ENCODE results near the gene SYT13. TPM values are rescaled to one million over a fixed set of nuclear protein-coding genes. Genes with fewer than 3 reads are reported as not detected.

The SYT13 gene
- total RNA-seq, 4 donors from 2014 or later = 0.21 to 0.44 TPM; not detected in 2

DNA sequence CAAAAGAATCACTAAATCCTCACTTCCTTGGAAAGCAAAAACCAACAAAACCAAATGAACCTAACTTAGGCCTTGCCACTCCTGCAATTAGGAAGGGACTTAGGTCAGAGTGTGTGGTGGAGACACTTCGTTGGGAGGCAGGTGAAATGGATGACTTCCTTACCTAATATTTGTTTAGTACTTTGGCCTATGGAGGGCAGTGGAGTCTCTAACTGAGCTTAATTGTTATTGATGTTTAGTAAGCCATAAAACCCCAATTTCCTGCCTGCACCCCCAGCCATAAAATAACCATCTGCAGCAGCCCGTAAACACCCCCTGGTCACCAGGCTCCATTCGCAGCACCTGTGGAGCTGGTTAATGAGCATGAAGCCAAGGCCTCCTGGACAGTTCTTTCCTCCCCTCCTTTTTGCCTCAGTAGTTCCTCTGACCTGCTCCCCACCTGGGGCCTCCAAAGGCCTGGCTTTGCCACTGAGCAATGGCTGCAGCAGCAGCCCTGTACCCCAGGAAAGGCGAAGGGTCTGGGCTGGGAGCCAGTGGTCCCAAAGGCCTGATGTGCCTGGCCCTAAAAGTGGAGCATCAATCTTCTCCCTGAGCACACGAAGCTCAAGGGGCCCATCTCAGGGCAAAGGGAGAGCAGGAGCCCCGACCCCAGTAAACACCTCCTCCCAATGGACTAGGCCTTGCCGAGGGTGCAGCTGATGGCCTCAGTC is 15.6 kb upstream of the SYT13 start:
- H3K9me3 ChIP-seq = no peaks in the 10 kb centered on the region
- H3K27ac ChIP-seq = no peak overlapping the region
- no peak overlapping the region for H3K4me3 ChIP-seq
- H3K4me1 ChIP-seq = no peaks in the 10 kb centered on the region
- peaks cover 0 to 4% of the 10 kb centered on the region in 2 donors for H3K27me3 ChIP-seq
- TF ChIP-seq, protein P1, sequence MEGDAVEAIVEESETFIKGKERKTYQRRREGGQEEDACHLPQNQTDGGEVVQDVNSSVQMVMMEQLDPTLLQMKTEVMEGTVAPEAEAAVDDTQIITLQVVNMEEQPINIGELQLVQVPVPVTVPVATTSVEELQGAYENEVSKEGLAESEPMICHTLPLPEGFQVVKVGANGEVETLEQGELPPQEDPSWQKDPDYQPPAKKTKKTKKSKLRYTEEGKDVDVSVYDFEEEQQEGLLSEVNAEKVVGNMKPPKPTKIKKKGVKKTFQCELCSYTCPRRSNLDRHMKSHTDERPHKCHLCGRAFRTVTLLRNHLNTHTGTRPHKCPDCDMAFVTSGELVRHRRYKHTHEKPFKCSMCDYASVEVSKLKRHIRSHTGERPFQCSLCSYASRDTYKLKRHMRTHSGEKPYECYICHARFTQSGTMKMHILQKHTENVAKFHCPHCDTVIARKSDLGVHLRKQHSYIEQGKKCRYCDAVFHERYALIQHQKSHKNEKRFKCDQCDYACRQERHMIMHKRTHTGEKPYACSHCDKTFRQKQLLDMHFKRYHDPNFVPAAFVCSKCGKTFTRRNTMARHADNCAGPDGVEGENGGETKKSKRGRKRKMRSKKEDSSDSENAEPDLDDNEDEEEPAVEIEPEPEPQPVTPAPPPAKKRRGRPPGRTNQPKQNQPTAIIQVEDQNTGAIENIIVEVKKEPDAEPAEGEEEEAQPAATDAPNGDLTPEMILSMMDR (IDR thresholded peaks at IDR 0.05) = no peak
- TF ChIP-seq POLR2A (IDR thresholded peaks at IDR 0.05) (no peak), EP300 (IDR thresholded peaks at IDR 0.05) (no peak)
- WGBS, 2 donors = 59 to 69% methylated on average over 6 to 7 of the region's 7 CpGs
- DNase-seq (ENCODE audit: low spot score in 2 of 2) = no peak
- no peaks in the 10 kb centered on the region for H3K36me3 ChIP-seq

DNA sequence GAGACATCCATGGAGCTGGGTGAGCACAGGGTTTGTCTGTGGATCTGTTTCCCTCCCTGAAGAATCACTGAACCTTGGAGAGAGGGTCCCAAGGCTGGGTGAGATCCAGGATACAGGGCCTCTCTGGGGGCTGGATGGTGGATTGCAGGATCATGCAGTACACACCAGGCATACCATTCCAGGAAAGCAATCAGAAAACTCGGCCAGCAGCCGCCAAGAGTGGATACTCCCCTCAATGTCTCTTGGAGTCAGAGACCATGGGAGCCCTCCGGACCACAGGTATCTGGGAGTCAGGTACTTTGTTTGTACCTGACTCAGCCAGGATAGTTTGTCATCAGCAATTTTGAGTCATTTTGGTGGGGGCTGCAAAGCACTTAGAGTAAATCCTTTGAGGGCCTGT is 14.6 kb upstream of the SYT13 start:
- Histone ChIP-seq H3K27me3 (peaks cover 0 to 4% of the 10 kb centered on the region in 2 donors), H3K36me3 (no peaks in the 10 kb centered on the region), H3K4me3 (no peak overlapping the region), H3K9me3 (no peaks in the 10 kb centered on the region), H3K4me1 (no peaks in the 10 kb centered on the region), H3K27ac (no peak overlapping the region)
- DNase-seq (ENCODE audit: low spot score in 2 of 2) = no peak
- no peak for TF ChIP-seq EP300 (IDR thresholded peaks at IDR 0.05)
- TF ChIP-seq POLR2A (IDR thresholded peaks at IDR 0.05) = no peak
- TF ChIP-seq, protein P1 (IDR thresholded peaks at IDR 0.05) = no peak
- WGBS, 2 donors = 70 to 96% methylated on average over 2 to 3 of the region's 3 CpGs

DNA sequence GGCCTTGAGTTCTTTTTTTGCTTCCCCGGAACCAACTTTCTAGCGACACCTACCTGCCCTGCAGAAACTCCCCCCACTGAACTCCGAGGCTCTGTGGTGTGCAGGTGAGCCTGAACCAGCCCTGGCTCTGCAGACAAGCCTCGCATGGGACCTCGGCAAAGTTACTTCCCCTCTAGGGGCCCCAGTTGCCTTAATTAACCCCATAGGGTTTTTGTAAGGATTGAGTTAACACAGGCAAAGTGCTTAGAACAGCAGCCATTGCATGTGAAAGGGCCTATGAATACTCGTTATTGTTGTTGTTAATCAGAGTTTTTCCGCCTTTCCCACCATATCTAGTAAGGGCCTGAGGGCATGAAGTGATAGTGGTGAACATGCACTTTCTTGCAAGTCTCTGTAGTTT is 12.6 kb upstream of the SYT13 start:
- H3K4me1 ChIP-seq = no peaks in the 10 kb centered on the region
- H3K36me3 ChIP-seq = no peaks in the 10 kb centered on the region
- WGBS, 2 donors = 34 to 37% methylated on average over 7 of the region's 7 CpGs
- no peak for DNase-seq (ENCODE audit: low spot score in 2 of 2)
- no peaks in the 10 kb centered on the region for H3K9me3 ChIP-seq
- peaks cover 0 to 12% of the 10 kb centered on the region in 2 donors for H3K27me3 ChIP-seq
- no peak overlapping the region for H3K27ac ChIP-seq
- no peak overlapping the region for H3K4me3 ChIP-seq
- TF ChIP-seq, protein P1 (IDR thresholded peaks at IDR 0.05) = no peak
- no peak for TF ChIP-seq EP300 (IDR thresholded peaks at IDR 0.05)
- TF ChIP-seq POLR2A (IDR thresholded peaks at IDR 0.05) = no peak

DNA sequence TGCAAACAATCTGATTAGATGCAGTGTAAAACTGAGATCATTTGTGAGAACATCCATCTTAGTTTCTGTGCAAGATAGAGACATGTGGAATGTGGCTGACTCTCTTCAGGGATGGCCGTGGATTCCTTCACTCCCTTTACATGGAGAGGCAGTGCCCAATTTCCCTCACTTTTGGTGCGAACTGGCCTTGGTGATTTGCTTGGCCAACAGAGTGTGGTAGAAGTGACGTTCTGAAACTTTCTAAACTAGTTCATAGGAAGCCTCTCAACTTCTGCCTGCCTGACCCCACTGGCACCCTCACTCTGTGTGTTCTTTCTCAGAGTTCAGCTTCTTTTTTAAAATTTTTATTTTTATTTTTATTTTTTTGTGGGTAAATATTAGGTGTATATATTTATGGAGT is 9.9 kb upstream of the SYT13 start:
- H3K27ac ChIP-seq = no peak overlapping the region
- H3K4me1 ChIP-seq = no peaks in the 10 kb centered on the region
- H3K36me3 ChIP-seq = no peaks in the 10 kb centered on the region
- peaks cover 0 to 27% of the 10 kb centered on the region in 2 donors for H3K27me3 ChIP-seq
- no peaks in the 10 kb centered on the region for H3K9me3 ChIP-seq
- no peak for TF ChIP-seq POLR2A (IDR thresholded peaks at IDR 0.05)
- no peak overlapping the region for H3K4me3 ChIP-seq
- no peak for DNase-seq (ENCODE audit: low spot score in 2 of 2)
- 55 to 70% methylated on average over 3 of the region's 3 CpGs for WGBS, 2 donors

DNA sequence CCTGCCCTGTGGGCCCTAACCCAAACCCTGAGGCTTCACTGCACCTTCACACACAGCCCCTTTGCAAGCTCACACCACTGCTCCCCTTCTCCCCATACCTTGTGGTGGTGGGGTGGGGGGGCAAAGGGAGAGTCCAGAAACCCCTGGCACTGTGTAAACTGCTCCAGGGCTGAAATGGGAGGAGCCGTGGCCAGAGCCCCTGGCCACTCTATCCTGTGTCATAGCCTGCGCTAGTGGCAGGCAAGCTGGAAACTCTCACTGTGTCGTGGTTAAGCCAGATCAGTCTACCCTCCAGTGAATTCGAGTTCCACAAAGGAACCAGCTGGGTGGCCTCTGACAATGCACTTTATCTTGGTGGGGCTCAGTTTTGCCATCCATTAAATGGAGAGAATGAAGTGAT is 8.4 kb upstream of the SYT13 start:
- no peak for DNase-seq (ENCODE audit: low spot score in 2 of 2)
- no peaks in the 10 kb centered on the region for H3K9me3 ChIP-seq
- WGBS, 2 donors = 72 to 86% methylated on average over 4 of the region's 4 CpGs

More for the DNA sequence above, 8.4 kb upstream of the SYT13 start:
- Histone ChIP-seq H3K4me1 (no peaks in the 10 kb centered on the region), H3K4me3 (no peak overlapping the region), H3K27ac (no peak overlapping the region), H3K27me3 (peaks cover 0 to 42% of the 10 kb centered on the region in 2 donors), H3K36me3 (no peaks in the 10 kb centered on the region)
- TF ChIP-seq, protein P1 (IDR thresholded peaks at IDR 0.05) = no peak
- TF ChIP-seq POLR2A (IDR thresholded peaks at IDR 0.05) (no peak), EP300 (IDR thresholded peaks at IDR 0.05) (no peak)

Measured in tibial nerve (tissue), 4 donors.